Activated CD4-positive, alpha-beta memory T cell treated with anti-CD3 and anti-CD28 coated beads for 36 hours (primary cell): ENCODE data around the gene PFKM. TPM values are rescaled to one million over a fixed set of nuclear protein-coding genes. Genes with fewer than 3 reads are reported as not detected.
A peak's percentile ranks its signal among the peaks of the same experiment; 100 is the strongest.
"Not testable (repeated sequence)": the region's sequence is repeated elsewhere in the genome, so short reads cannot be mapped to it uniquely, and the experiment has no call there.

Source experiments
- CTCF ChIA-PET: fragments of 350-600 bp; sonication (Branson Sonifier 250); formaldehyde crosslinking; loops from one replicate; lab custom pipeline; 2021; ENCODE audit warnings: antibody characterized with exemption, inconsistent platforms; lab: Charles Lee
- POLR2A ChIA-PET: fragments of 350-600 bp; sonication (Branson Sonifier 250); formaldehyde crosslinking; loops from one replicate; lab custom pipeline; 2021; ENCODE audit warnings: antibody characterized with exemption; lab: Charles Lee
- DNase-seq: peaks from one replicate; pipeline ENCODE4 v3.0.0-alpha.2; 2020
- H3K27ac Mint-ChIP-seq: one replicate; pipeline ENCODE4 v1.8.0; 2021; ENCODE audit warnings: mixed read lengths
- H3K27me3 Mint-ChIP-seq: one replicate; pipeline ENCODE4 v1.8.0; 2021; ENCODE audit warnings: mixed read lengths
- H3K36me3 Mint-ChIP-seq: one replicate; pipeline ENCODE4 v1.8.0; 2021; ENCODE audit warnings: mixed read lengths
- H3K4me1 Mint-ChIP-seq: one replicate; pipeline ENCODE4 v1.8.0; 2021; ENCODE audit warnings: low read depth, mixed read lengths
- H3K4me3 Mint-ChIP-seq: one replicate; pipeline ENCODE4 v1.8.0; 2021; ENCODE audit warnings: mild to moderate bottlenecking, mixed read lengths
- H3K9me3 Mint-ChIP-seq: one replicate; pipeline ENCODE4 v1.8.0; 2021; ENCODE audit warnings: mixed read lengths
- intact Hi-C: fragments of 100-400 bp; cut with micrococcal nuclease; formaldehyde crosslinking; loops from one replicate; pipeline ENCODE4 v1.15.1; 2023
- total RNA-seq, 2 experiments: library from RNA; stranded (reverse); gene quantifications; one replicate each; pipeline ENCODE4 v1.2.3, GENCODE V29; 2021

The PFKM gene
- total RNA-seq, 2 experiments from 2014 or later, result 55.6 to 56.1 TPM

- CTCF ChIA-PET, result interaction anchor here (1.0 to 1.2 kb wide), 2 partner anchors 80 to 533 kb away, joined by 4 to 5 read pairs; no protein-coding TSS in a partner anchor
- Mint-ChIP-seq H3K4me3 (no peak overlapping the region), H3K36me3 (peaks cover 39% of the 10 kb centered on the region), H3K4me1 (no peaks in the 10 kb centered on the region), H3K27me3 (no peaks in the 10 kb centered on the region), H3K27ac (no peak overlapping the region), H3K9me3 (no peaks in the 10 kb centered on the region)
- no peak for DNase-seq
- intact Hi-C loops, result no loop called here
- POLR2A ChIA-PET, result interaction anchor here (0.7 kb wide), 1 partner anchor 66 kb away, joined by 4 read pairs; no protein-coding TSS in a partner anchor
Measured at GRCh38 chr12:48084841-48085460, 34.2 kb upstream of the PFKM start.

DNA sequence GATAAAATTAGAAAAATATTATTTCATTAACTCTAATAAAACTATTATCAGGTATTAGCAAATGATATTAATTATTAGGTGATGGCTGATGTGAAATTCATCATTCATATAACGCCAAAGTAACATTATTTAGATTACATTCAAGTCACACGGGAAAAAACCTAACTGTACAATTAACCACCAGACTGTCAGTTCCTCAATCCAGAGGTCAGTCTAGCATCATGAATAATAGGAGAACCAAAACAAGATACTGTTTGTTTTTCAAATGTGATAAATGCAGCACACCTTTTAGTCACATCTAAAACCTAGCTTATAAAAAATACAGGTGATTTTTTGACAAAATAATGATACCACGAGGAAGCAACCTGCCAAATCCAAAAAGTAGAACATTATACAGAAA, 32.8 kb upstream of the PFKM start:
- intact Hi-C loops, result no loop called here
- POLR2A ChIA-PET, result no interaction called here
- H3K4me1 Mint-ChIP-seq, result no peaks in the 10 kb centered on the region
- H3K36me3 Mint-ChIP-seq, result peaks cover 35% of the 10 kb centered on the region
- no peak overlapping the region for H3K27ac Mint-ChIP-seq
- CTCF ChIA-PET, result interaction anchor here (0.9 kb wide), 2 partner anchors 77 to 103 kb away, joined by 3 read pairs; no protein-coding TSS in a partner anchor
- H3K27me3 Mint-ChIP-seq, result no peaks in the 10 kb centered on the region
- H3K4me3 Mint-ChIP-seq, result no peak overlapping the region
- H3K9me3 Mint-ChIP-seq, result no peaks in the 10 kb centered on the region
- DNase-seq, result no peak

DNA sequence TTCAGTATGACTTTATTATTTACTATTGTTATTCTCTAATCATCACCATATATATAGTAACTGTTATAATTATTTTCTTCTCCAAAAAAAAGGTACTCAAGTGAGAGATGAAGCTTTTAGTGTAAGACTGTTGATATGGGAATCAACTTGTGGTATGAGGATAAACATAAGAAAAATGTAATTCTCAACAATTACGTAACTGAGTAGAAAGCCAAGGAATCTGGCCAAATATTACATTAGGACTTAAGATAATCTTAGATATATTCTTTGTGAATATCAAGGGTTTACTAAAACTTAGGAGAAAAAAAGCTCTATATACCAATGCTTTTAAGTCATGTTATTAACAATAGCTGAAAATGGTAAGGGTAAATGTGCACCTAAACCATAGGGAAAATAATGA, 26.6 kb upstream of the PFKM start:
- POLR2A ChIA-PET, result no interaction called here

DNA sequence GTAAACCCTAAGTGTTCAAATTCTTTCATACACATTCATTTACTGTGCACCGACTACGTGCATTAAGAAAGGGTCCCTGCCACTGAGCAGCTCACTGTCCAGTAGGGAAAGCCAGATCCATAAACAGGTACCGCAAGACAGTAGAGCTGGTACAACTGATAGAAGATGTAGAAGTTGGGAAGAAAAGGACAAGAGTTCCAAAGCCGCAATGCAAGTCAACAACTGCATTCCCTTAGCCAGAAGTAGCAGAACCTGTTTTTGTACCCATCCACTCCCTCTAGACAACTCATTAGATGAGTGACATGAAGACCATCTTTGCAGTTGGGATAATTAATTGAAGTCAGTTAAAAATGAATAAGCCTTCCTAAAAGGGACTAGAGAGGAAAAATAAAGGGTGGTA, 14.6 kb upstream of the PFKM start:
- peak overlapping the region; percentile 94 for H3K27ac Mint-ChIP-seq
- H3K27me3 Mint-ChIP-seq, result no peaks in the 10 kb centered on the region
- no peak for DNase-seq
- no peaks in the 10 kb centered on the region for H3K9me3 Mint-ChIP-seq
- CTCF ChIA-PET, result interaction anchor here (0.6 to 1.3 kb wide), 3 partner anchors 13 to 60 kb away, joined by 3 to 8 read pairs (median 3); no protein-coding TSS in a partner anchor
- peak overlapping the region; percentile 86 for H3K4me3 Mint-ChIP-seq
- POLR2A ChIA-PET, result interaction anchor here (1.7 to 3.3 kb wide), 4 partner anchors 15 to 200 kb away, joined by 4 to 25 read pairs (median 10); partner anchors contain the start of genes ASB8, PFKM and VDR
- intact Hi-C loops, result no loop called here
- H3K4me1 Mint-ChIP-seq, result peaks cover 44% of the 10 kb centered on the region
- H3K36me3 Mint-ChIP-seq, result peaks cover 5% of the 10 kb centered on the region

More for the DNA sequence above, 26.6 kb upstream of the PFKM start:
- no peaks in the 10 kb centered on the region for H3K9me3 Mint-ChIP-seq
- CTCF ChIA-PET, result interaction anchor here (0.5 to 1.2 kb wide), 2 partner anchors 73 to 526 kb away, joined by 3 to 4 read pairs; no protein-coding TSS in a partner anchor
- no peak overlapping the region for H3K27ac Mint-ChIP-seq
- H3K4me3 Mint-ChIP-seq, result no peak overlapping the region
- DNase-seq, result no peak
- H3K27me3 Mint-ChIP-seq, result no peaks in the 10 kb centered on the region
- H3K4me1 Mint-ChIP-seq, result no peaks in the 10 kb centered on the region
- peaks cover 23% of the 10 kb centered on the region for H3K36me3 Mint-ChIP-seq
- intact Hi-C loops, result no loop called here

DNA sequence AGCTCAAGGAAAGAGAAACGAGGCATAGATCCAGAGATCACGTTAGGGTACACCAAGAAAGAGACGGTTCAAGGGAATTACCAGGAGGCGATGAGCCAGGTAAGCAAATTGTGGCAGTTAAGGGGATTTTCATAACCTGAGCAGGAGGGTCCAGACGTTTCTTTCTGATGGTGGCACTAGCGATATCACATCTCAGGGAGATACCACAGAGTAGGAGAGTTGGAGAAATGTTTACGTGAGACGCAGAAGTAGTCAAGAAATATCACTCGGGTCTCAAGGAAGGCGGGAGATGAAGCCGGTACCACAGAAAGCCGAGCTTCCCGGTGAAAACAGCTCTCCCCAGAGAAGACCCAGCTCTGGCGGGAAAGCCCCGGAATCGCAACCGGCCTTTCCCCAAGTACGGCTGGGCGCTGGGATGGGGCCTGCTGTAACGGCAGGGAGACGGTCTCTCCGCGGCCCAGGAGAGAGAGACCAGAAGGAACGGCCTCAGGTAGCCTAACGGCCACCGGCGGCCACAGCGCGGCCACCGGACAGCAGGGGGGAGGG, 13.8 kb upstream of the PFKM start:
- peak overlapping the region; percentile 94 for H3K27ac Mint-ChIP-seq
- DNase-seq, result peak; percentile 63
- ChIA-PET POLR2A (interaction anchor here (0.9 to 3.3 kb wide), 8 partner anchors 14 to 399 kb away, joined by 3 to 25 read pairs (median 6); partner anchors contain the start of genes ASB8, PFKM, RPAP3 and VDR), CTCF (interaction anchor here (0.7 to 1.3 kb wide), 4 partner anchors 25 to 78 kb away, joined by 3 to 8 read pairs (median 4); partner anchors contain the start of genes ASB8 and CCDC184)
- no peaks in the 10 kb centered on the region for H3K27me3 Mint-ChIP-seq
- H3K4me1 Mint-ChIP-seq, result peaks cover 47% of the 10 kb centered on the region
- no peaks in the 10 kb centered on the region for H3K9me3 Mint-ChIP-seq
- H3K36me3 Mint-ChIP-seq, result peaks cover 2% of the 10 kb centered on the region
- intact Hi-C loops, result loop anchor here (5.0 kb wide), 1 partner anchor 612 kb away; the partner anchor contains the start of gene CCNT1
- peak overlapping the region; percentile 86 for H3K4me3 Mint-ChIP-seq

- CTCF ChIA-PET, result interaction anchor here (0.7 to 2.5 kb wide), 6 partner anchors 51 to 91 kb away, joined by 3 to 8 read pairs (median 4); partner anchors contain the start of genes ASB8 and CCDC184
- Mint-ChIP-seq H3K4me1 (peaks cover 47% of the 10 kb centered on the region), H3K27ac (peak within 1 kb of the TSS; percentile 94), H3K36me3 (peaks cover 2% of the 10 kb centered on the region), H3K4me3 (peak within 1 kb of the TSS; percentile 86), H3K9me3 (no peaks in the 10 kb centered on the region), H3K27me3 (no peaks in the 10 kb centered on the region)
- POLR2A ChIA-PET, result interaction anchor here (0.9 to 3.3 kb wide), 9 partner anchors 13 to 400 kb away, joined by 3 to 25 read pairs (median 4); partner anchors contain the start of genes ASB8, PFKM, RPAP3 and VDR
- intact Hi-C loops, result loop anchor here (1.0 to 5.0 kb wide), 6 partner anchors 13 to 611 kb away; partner anchors contain the start of genes ASB8, CCNT1, PFKM and RPAP3
- peak; percentile 94 for DNase-seq
Measured at GRCh38 chr12:48105867-48106680, 13.1 kb upstream of the PFKM start, which contains the start of gene SENP1. Gene SENP1, minus strand, starts transcription at chr12:48106079. Its CDS starts 4,607 bp downstream, at chr12:48101472.

- Mint-ChIP-seq H3K4me3 (peak overlapping the region; percentile 86), H3K36me3 (peaks cover 2% of the 10 kb centered on the region), H3K27me3 (no peaks in the 10 kb centered on the region), H3K4me1 (peaks cover 41% of the 10 kb centered on the region), H3K9me3 (no peaks in the 10 kb centered on the region), H3K27ac (peak overlapping the region; percentile 94)
- intact Hi-C loops, result loop anchor here (1.0 to 5.0 kb wide), 6 partner anchors 12 to 610 kb away; partner anchors contain the start of genes ASB8, CCNT1, PFKM and RPAP3
- no peak for DNase-seq
- CTCF ChIA-PET, result interaction anchor here (1.0 to 2.5 kb wide), 4 partner anchors 76 to 511 kb away, joined by 3 to 7 read pairs (median 4); partner anchors contain the start of gene CCDC184
- POLR2A ChIA-PET, result interaction anchor here (1.4 to 3.3 kb wide), 5 partner anchors 13 to 238 kb away, joined by 3 to 25 read pairs (median 4); partner anchors contain the start of genes ASB8 and PFKM
Measured at GRCh38 chr12:48106681-48107613, 12.2 kb upstream of the PFKM start.

DNA sequence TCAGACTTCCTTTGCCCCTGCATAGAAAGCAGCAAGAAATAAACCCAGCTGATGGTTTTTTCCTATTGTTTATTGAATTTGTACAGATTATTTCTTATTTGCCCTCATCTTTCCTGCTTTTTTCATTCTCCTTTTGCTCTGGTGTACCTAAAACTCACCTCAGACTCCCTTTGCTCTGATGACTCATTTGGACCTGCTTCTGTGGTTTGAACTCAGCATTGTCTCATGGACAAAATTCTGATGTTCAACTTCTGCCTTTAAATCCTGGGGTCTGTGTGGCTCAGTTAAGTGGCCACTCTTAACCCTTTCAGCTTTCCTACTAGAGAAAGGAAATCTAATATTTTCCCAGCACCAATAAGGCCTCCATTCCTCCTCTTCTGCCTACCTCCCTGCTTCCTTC, 9.7 kb upstream of the PFKM start:
- Mint-ChIP-seq H3K4me1 (peaks cover 31% of the 10 kb centered on the region), H3K27me3 (no peaks in the 10 kb centered on the region), H3K4me3 (no peak overlapping the region), H3K36me3 (peaks cover 2% of the 10 kb centered on the region), H3K9me3 (no peaks in the 10 kb centered on the region), H3K27ac (no peak overlapping the region)
- intact Hi-C loops, result loop anchor here (5.0 kb wide), 1 partner anchor 608 kb away; the partner anchor contains the start of gene CCNT1
- CTCF ChIA-PET, result no interaction called here
- DNase-seq, result no peak
- POLR2A ChIA-PET, result no interaction called here

- Mint-ChIP-seq H3K4me1 (peaks cover 28% of the 10 kb centered on the region), H3K9me3 (no peaks in the 10 kb centered on the region), H3K27ac (no peak overlapping the region), H3K27me3 (no peaks in the 10 kb centered on the region), H3K36me3 (no peaks in the 10 kb centered on the region), H3K4me3 (no peak overlapping the region)
- intact Hi-C loops, result no loop called here
- CTCF ChIA-PET, result no interaction called here
- DNase-seq, result no peak
- POLR2A ChIA-PET, result no interaction called here
Measured at GRCh38 chr12:48110691-48111311, 8.4 kb upstream of the PFKM start.

- CTCF ChIA-PET, POLR2A ChIA-PET, H3K36me3 Mint-ChIP-seq, H3K27ac Mint-ChIP-seq, H3K9me3 Mint-ChIP-seq, DNase-seq, intact Hi-C loops, H3K4me3 Mint-ChIP-seq, H3K27me3 Mint-ChIP-seq: not testable (repeated sequence)
- peaks cover 26% of the 10 kb centered on the region for H3K4me1 Mint-ChIP-seq
Measured at GRCh38 chr12:48111312-48111693, 7.9 kb upstream of the PFKM start.
